ENCODE results near the gene TAF13. TPM values are rescaled to one million over a fixed set of nuclear protein-coding genes. Genes with fewer than 3 reads are reported as not detected.
A peak's percentile ranks its signal among the peaks of the same experiment; 100 is the strongest.

TAF13 gene
- total and polyA plus RNA-seq, 9 of the 15 experiments (the other 6 are each of a cell fraction or from before 2014, with no cell fraction given): 14.9 to 77.2 (median 38.7) TPM

DNA sequence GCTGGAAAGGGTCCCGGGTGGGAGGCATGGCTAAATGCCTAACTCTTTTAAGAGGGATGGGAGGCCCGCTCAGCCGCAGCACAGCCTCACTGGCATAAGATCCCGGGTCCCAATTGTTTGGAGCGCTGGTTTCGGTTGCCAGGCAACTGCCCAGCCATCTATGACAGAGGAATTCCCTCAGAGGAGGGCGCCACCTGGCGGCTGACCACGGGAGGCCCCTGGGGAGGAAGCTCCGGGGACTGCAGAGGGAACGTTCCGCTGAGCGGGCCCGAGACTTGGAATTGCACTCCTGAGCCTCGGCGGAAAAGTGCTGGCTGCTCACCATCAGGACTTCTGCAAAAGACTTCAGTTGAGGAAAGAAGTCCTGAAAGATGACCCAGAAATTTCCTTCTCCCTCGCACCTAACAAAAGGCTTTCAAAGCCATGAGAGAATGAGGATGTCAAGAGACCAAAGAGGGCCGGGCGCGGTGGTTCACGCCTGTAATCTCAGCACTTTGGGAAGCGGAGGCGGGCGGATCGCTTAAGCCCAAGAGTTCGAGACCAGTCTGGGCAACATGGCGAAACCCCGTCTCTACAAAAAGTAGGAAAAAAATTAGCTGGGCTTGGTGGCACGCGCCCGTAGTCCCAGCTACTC, 37.0 kb upstream of the TAF13 start (continued):
- TF ChIP-seq XRCC5 (IDR thresholded peaks at IDR 0.05; ENCODE audit: low read depth, low read length): peak; percentile 94
- TF ChIP-seq KDM5B (IDR thresholded peaks at IDR 0.05; ENCODE audit: insufficient replicate concordance, low read depth, low read length): peak; percentile 21
- TF ChIP-seq, protein P1, sequence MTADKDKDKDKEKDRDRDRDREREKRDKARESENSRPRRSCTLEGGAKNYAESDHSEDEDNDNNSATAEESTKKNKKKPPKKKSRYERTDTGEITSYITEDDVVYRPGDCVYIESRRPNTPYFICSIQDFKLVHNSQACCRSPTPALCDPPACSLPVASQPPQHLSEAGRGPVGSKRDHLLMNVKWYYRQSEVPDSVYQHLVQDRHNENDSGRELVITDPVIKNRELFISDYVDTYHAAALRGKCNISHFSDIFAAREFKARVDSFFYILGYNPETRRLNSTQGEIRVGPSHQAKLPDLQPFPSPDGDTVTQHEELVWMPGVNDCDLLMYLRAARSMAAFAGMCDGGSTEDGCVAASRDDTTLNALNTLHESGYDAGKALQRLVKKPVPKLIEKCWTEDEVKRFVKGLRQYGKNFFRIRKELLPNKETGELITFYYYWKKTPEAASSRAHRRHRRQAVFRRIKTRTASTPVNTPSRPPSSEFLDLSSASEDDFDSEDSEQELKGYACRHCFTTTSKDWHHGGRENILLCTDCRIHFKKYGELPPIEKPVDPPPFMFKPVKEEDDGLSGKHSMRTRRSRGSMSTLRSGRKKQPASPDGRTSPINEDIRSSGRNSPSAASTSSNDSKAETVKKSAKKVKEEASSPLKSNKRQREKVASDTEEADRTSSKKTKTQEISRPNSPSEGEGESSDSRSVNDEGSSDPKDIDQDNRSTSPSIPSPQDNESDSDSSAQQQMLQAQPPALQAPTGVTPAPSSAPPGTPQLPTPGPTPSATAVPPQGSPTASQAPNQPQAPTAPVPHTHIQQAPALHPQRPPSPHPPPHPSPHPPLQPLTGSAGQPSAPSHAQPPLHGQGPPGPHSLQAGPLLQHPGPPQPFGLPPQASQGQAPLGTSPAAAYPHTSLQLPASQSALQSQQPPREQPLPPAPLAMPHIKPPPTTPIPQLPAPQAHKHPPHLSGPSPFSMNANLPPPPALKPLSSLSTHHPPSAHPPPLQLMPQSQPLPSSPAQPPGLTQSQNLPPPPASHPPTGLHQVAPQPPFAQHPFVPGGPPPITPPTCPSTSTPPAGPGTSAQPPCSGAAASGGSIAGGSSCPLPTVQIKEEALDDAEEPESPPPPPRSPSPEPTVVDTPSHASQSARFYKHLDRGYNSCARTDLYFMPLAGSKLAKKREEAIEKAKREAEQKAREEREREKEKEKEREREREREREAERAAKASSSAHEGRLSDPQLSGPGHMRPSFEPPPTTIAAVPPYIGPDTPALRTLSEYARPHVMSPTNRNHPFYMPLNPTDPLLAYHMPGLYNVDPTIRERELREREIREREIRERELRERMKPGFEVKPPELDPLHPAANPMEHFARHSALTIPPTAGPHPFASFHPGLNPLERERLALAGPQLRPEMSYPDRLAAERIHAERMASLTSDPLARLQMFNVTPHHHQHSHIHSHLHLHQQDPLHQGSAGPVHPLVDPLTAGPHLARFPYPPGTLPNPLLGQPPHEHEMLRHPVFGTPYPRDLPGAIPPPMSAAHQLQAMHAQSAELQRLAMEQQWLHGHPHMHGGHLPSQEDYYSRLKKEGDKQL (CRISPR knock-in tag; IDR thresholded peaks at IDR 0.05; ENCODE audit: borderline replicate concordance): no peak
- TF ChIP-seq HOXB6 (CRISPR knock-in tag; IDR thresholded peaks at IDR 0.05; ENCODE audit: borderline replicate concordance): no peak
- no peak for TF ChIP-seq RFX7 (CRISPR knock-in tag; IDR thresholded peaks at IDR 0.05)
- TF ChIP-seq JUN (IDR thresholded peaks at IDR 0.05; ENCODE audit: borderline replicate concordance, low read depth, low read length): peak; percentile 53; the same call in 1 of the 2 replicates
- 0 out of 2 replicates have a peak, but pooled peaks have one; percentile 12 for TF ChIP-seq JUN (CRISPR knock-in tag; IDR thresholded peaks at IDR 0.05; ENCODE audit: borderline replicate concordance)
- no peak for TF ChIP-seq ZNF347 (CRISPR knock-in tag; IDR thresholded peaks at IDR 0.05; ENCODE audit: low read depth)
- TF ChIP-seq TOE1 (IDR thresholded peaks at IDR 0.05; ENCODE audit: borderline replicate concordance): peak; percentile 47; the same call in 1 of the 2 replicates
- no peak for TF ChIP-seq TOE1 (CRISPR knock-in tag; IDR thresholded peaks at IDR 0.05; ENCODE audit: borderline replicate concordance, low read depth)
- TF ChIP-seq ZBTB7A (IDR thresholded peaks at IDR 0.05; ENCODE audit: borderline replicate concordance, control insufficient read depth, low read depth, low read length): peak; percentile 62; the same call in 1 of the 2 replicates
- peak in 2 of 3 experiments; percentile 40 to 46 for TF ChIP-seq YY1 (IDR thresholded peaks at IDR 0.05; ENCODE audit: borderline replicate concordance in 1 of 3, control insufficient read depth in 1 of 3, extremely low read depth in 1 of 3, insufficient read depth in 3 of 3, insufficient read length in 1 of 3, insufficient replicate concordance in 2 of 3, low read depth in 1 of 3, low read length in 2 of 3)
- TF ChIP-seq SMARCE1 (IDR thresholded peaks at IDR 0.05): 0 out of 2 replicates have a peak, but pooled peaks have one; percentile 8
- TF ChIP-seq, protein P2, sequence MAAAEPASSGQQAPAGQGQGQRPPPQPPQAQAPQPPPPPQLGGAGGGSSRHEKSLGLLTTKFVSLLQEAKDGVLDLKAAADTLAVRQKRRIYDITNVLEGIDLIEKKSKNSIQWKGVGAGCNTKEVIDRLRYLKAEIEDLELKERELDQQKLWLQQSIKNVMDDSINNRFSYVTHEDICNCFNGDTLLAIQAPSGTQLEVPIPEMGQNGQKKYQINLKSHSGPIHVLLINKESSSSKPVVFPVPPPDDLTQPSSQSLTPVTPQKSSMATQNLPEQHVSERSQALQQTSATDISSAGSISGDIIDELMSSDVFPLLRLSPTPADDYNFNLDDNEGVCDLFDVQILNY (CRISPR knock-in tag; IDR thresholded peaks at IDR 0.05): peak; percentile 82
- TF ChIP-seq, protein P3, sequence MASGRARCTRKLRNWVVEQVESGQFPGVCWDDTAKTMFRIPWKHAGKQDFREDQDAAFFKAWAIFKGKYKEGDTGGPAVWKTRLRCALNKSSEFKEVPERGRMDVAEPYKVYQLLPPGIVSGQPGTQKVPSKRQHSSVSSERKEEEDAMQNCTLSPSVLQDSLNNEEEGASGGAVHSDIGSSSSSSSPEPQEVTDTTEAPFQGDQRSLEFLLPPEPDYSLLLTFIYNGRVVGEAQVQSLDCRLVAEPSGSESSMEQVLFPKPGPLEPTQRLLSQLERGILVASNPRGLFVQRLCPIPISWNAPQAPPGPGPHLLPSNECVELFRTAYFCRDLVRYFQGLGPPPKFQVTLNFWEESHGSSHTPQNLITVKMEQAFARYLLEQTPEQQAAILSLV (tag; IDR thresholded peaks at IDR 0.05): no peak
